GM21360 (cell line): ENCODE measurements around the gene ASMTL.
"Not testable (repeated sequence)": the region's sequence is repeated elsewhere in the genome, so short reads cannot be mapped to it uniquely, and the experiment has no call there.

Experiments used
- ATAC-seq: cut with Tn5 transposase; IDR thresholded peaks from one replicate; pipeline ENCODE4 v1.9.1; 2021; ENCODE audit warnings: mild to moderate bottlenecking, moderate library complexity; ENCODE audit not compliant: unreplicated experiment

ASMTL gene

DNA sequence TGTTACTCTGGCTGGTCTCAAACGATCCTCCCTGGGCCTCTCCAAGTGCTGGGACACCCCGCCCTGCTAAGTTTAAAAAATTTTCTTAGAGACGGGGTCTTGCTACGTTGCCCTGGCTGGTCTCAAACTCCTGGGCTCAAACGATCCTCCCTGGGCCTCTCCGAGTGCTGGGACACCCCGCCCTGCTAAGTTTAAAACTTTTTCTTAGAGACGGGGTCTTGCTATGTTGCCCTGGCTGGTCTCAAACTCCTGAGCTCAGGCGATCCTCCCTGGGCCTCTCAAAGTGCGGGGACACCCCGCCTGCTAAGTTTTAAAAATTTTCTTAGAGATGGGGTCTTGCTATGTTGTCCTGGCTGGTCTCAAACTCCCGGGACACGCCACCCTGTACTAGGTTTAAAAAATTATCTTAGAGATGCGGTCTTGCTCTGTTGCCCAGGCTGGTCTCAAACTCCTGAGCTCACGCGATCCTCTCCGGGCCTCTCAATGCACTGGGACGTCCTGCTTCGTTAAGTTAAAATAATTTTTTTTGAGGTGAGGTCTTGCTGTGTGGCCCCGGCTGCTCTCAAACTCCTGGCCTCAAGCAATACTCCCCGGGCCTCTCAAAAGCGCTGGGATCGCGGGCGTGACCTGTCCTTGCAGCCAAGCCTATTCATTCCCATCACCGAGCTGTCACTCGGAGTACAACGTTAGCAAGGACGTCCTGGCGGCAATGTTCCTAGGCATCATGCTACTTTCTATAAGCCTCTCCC, 61.9 kb downstream of the ASMTL start:
- no peak for ATAC-seq

DNA sequence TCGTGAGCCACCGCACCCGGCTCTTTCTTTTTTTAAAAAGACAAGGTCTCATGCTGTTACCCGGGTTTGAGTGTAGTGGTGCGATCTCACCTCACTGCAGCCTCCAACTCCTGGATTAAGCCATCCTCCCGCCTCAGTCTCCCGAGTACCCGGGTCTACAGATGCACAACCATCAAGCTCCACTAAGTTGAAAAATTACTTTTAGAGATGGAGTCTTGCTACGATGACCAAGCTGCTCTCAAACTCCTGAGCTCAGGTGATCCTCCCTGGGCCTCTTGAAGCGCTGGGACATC, 62.8 kb downstream of the ASMTL start:
- no peak for ATAC-seq

DNA sequence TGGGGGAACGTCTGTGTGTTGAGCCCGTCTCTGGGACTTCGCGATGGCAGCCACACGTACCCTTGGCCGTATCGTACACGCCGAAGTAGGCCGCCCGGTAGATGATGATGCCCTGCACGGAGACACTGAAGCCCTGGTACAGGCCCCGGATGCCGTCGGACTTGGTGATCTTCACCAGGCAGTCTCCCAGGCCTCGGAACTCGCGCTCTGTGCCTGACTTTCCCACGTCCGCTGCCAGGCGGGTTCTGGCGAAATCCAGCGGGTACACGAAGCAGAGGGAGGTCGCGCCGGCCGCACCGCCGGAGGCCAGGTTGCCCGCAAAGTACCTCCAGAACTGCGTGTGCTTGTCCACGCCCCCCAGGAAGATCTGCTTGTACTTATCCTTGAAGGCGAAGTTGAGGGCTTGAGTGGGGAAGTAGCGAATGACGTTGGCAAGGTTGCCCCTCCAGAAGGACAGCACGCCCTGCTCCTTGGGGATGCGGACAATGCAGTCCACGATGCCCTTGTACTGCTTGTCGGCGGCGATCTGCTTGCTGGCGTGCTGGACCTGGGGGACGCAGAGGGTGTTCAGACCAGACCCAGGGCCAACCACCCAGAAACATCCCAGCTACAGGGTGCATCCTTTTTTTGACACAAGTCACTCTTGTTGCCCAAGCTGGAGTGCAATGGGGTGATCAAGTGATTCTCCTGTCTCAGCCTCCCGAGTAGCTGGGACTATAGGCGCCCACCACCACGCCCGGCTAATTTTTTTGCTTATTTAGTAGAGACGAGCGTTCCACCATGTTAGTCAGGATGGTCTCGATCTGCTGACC, 63.3 kb downstream of the ASMTL start:
- ATAC-seq = no peak

DNA sequence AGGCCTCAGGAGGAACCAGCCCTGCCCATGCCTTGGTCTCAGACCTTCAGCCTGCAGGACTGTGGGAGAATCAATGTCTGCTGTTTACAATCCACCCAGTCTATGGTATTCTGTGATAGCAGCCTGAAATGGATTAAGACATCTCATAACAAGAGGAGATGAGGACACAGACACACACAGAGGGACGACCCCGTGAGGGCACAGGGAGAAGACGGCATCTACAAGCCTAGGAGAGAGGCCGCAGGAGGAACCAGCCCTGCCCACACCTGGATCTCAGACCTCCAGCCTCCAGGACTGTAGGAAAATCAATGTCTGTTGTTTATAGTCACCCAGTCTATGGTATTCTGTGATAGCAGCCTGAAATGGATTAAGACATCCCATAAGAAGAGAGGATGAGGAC, 64.1 kb downstream of the ASMTL start:
- ATAC-seq = no peak

DNA sequence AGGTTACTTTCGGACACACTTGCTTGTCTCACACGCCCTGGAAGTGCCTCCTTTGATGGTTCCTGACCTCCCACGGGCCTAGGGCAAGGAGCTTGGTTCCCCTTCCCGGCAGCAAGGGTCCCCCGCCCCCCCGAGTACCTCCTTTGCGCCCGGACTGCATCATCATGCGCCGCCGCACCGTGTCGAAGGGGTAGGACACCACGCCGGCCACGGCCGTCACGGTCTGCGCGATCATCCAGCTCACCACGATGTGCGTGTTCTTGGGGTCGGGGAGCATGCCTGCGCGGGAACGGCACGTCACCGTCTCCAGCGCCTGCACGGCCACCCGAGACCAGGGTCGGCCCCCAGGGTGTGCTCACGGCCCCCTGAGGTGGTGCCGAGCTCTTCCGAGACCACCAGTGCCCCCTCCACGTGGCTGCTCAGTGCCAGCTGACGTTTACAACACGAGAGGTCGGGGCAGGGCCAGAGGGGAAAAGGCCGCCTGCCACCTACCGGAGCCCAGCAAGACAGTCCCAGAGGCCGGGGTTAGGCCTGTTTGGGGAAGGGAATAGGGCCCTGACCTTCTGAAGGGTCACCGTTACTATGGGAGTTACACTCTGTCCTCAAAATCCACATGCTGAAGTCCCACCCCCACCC, 65.5 kb downstream of the ASMTL start:
- no peak for ATAC-seq

DNA sequence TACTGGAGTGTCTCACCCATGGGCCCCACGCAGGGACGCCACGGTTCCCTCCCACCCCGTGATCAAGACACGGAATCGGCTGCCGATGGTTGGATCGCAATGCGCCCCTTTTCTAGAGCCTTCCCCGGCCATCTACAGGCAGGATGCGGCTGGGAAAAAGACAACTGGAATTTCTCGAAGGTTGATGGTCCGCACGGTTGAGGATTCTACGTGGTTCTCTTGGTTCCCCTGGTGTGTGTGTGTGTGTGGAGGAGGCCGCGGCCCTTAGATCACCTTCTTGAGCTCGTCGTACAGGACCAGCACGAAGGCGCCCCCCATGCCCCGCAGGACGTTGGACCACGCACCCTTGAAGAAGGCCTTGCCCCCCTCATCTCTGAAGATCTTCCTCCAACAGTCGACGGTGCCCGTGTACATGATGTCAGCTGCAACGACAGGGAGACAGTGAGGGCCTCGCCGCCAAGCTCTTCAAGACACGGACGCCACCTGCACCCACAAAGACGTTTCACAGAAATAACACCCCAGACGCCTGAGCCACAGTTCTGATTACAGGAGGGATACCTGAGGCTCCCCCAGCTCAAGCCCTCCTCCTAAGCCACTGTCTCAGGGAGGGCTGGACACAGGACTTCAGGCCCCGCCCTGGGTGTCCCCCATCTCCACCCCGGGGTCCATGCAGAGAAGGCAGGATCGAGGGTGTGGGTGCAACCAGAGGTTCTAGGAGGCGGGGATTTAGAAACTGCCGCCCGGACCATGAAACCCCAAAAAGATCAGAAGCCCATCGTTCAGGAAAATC, 66.2 kb downstream of the ASMTL start:
- ATAC-seq = no peak

DNA sequence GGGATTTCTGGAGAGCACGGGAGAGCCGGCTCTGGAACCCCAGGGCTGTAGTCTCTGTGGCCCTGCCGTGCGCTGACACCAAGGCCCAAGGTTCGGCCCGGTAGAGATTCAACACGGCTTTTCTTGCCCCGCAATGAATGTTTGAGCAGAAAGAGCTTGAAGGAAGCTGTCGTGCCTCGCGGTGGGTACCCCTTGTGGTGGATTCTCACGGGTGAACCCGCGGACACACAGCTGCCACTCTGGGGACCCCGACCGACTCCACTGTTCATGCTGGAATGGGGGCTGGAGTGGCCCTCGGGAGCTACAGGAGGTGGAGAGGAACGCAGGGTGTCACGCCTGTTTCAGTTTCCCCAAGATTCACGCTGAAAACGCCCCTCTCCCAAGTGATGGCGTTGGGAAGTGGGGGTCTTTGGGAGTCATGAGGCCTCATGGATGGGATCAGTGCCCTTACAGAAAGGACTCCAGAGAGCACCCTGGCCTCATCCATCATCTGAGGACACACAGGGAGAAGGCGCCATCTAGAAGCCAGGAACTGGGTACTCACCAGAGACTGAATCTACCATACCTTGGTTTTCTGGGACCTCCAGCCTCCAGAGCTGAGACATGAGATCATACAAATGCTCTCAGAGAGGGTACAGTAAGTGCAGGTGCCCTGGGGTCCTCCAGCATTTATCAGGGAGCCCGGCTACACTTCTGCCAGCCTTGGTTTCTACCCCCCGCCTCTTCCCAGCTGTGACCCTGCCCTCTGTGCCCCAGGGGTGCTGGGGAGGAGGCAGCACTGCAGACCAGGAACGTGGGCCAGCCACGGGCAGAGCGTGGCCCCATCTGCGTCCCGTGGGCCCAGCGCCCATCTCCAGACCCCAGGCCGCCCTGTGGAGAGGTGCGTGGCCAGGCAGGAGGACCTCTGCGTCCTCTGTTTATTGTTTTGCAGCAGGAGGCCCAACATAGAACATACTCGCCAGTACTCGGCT, 67.2 kb downstream of the ASMTL start:
- no peak for ATAC-seq

DNA sequence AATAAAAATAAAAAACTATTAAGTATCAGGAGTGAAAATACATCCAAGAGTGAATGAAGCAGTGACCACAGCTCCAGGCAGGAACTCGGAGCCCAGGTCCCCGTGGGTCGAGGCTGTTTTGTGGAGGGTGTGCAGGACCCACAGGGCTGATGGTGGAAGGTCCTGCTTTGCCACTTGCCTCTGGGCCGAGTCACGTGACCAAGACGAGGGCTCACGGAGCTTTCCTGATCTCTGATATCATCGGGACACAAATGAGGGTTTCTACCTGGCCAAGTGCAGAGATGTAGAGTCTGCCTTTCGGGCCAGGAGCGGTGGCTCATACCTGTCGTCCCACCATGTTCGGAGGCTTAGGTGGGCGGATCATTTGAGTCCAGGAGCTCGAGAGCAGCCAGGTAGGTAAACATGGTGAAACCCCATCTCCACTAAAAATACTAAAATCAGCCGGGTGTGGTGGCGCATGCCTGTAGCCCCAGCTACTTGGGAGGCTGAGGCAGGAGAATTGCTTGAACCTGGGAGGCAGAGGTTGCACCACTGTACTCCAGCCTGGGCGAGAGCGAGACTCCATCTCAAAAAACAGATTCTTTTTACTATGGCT, 68.0 kb downstream of the ASMTL start:
- ATAC-seq = no peak

DNA sequence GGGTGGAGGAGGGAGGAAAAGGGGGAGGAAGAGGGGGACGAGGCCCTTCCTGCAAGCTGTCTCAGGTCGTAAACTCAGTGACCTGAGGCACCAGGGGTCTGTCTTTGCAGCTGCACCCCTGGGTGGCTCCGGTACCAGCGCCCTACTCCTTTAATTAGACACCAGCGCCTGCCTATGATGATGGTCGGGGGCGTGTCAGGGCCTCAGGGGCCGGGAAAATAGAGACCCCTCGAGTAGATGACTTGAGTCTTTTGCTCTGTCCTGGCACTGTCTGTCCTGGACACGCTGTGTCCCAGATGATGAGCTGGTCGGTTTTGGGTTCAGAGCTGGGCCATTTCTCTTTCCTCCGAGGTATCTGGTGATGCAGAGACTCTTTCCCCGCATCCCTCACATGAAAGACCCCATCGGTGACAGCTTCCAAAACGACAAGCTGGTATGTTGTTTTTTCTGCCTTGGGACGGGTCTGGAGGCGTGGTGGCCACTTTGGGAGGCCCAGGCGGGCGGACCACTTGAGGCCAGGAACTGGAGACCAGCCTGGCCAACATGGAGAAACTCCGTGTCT, 72.0 kb downstream of the ASMTL start:
- no peak for ATAC-seq

DNA sequence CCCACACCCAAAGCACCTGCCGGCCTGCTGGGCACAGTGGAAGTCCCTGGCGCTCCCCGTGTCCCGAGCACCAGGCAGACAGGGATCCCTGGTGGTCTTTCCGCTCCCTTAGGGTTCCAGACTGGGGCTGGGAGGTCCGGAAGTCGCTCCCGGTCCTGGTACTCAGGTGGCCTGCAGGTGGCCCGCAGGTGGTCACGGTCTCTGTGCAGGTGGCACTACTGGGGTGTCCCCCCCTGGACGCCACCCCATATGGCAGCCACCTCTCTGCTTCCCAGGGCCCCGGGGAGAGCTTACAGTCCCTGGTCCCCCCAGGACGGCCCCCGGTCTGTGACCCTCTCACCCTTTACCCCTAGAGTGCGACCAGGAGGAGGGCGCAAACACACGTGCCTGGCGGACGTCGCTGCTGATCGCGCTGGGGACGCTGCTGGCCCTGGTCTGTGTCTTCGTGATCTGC, 74.4 kb downstream of the ASMTL start:
- ATAC-seq = no peak

DNA sequence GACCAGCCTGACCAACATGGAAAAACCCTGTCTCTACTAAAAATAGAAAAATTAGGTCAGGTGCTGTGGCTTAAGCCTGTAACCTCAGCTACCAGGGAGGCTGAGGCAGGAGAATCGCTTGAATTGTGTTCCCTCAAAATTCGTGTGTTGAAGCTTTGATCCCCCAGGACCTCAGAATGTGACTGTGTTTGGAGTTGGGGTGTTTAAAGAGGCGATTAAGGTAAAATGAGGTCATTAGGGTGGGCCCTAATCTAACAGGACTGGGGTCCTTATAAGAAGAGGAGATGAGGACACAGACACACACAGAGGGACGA, 84.4 kb downstream of the ASMTL start:
- no peak for ATAC-seq

DNA sequence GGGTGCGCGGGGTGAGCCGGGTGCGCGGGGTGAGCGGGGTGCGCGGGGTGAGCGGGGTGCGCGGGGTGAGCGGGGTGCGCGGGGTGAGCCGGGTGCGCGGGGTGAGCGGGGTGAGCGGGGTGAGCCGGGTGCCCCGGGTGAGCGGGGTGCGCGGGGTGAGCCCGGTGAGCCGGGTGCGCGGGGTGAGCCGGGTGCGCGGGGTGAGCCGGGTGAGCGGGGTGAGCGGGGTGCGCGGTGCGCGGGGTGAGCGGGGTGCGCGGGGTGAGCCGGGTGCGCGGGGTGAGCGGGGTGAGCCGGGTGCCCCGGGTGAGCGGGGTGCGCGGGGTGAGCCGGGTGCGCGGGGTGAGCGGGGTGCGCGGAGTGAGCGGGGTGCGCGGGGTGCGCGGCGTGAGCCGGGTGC, 86.3 kb downstream of the ASMTL start:
- ATAC-seq = not testable (repeated sequence)

DNA sequence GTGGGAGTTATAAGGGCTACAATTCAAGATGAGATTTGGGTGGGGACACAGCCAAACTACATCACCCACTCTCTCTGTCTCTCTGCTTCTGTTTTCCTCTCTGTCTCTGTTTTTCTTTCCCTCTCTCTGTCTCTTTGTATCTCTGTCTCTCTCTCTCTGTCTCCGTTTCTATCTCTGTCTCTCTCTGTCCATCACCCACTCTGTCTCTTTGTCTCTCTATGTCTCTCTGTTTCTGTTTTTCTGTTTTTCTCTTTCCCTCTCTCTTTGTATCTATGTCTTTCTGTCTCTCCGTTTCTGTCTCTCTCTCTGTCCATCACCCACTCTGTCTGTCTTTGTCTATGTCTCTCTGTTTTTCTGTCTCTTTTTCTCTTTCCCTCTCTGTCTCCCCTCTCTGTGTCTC, 90.8 kb downstream of the ASMTL start:
- ATAC-seq = no peak

DNA sequence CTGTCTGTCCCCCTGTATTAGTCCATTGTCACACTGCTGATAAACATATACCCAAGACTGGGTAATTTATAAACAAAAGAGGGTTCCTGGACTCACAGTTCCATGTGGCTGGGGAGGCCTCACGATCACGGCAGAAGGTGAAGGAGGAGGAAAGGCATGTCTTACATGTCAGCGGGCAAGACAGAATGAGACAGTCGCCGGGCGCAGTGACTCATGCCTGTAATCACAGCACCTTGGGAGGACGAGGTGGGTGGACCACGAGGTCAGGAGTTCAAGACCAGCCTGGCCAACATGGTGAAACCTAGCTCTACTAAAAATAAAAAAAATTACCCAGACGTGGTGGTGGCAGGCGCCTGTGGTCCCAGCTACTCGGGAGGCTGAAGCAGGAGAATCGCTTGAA, 91.4 kb downstream of the ASMTL start:
- no peak for ATAC-seq

DNA sequence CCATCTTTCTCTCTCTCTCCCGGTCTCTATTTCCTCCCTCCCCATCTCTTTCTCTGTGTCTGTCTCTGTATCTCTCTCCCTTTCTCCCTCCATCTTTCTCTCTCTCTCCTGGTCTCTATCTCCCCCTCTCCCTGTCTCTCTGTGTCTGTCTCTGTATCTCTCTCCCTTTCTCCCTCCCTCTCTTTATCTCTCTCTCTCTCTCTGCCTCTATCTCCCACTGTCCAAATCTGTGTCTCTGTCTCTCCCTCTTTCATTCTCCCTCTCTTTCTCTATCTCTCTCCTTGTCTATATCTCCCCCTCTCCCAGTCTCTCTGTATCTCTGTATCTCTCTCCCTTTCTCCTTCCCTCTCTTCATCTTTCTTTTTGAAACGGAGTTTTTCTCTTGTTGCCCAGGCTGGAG, 92.5 kb downstream of the ASMTL start:
- no peak for ATAC-seq

DNA sequence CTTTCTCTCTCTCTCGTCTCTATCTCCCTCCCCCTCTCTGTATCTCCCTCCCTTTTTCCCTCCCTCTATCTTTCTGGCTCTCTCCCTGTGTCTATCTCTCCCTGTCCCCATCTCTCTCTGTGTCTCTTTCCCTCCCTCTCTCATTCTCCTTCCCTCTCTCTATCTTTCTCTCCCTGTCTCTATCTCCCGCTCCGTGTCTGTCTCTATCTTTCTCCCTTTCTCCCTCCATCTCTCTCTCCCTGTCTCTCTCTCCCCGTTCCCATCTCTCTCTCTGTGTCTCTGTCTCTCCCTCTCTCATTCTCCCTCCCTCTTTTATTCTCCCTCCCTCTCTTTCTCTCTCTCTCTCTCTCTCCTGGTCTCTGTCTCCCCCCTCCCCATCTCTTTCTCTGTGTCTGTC, 93.2 kb downstream of the ASMTL start:
- no peak for ATAC-seq

DNA sequence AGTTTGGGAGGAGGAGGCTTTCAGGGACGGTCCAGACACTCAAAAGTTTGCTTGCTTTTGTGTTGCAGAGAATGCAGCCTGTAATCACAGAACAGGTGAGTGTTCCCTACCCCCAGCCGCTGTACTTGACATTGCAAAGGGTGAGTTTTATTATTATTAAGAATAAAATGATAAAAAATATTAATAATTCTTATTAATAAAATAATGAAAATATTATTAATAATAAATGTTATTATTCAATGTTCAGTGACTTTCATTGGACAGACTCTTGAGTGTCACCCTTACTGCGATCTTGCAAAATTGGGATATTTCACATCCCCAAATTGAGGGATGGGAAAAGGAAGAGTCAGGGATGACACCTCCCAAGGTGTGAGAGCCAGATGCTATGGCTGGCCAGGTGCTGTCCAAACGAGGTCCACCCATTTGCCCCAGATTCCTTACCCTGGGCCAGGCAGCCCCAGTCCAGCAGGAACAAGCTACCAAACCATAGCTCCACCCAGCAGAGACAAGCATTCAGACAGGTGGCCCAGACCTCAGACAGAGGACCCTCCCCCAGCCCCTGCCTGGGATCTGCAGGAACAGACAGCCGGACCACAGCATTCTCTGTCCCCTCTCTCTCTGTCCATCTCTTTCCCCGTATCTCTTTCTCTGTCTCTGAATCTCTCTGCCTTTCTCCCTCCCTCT, 93.8 kb downstream of the ASMTL start:
- no peak for ATAC-seq

DNA sequence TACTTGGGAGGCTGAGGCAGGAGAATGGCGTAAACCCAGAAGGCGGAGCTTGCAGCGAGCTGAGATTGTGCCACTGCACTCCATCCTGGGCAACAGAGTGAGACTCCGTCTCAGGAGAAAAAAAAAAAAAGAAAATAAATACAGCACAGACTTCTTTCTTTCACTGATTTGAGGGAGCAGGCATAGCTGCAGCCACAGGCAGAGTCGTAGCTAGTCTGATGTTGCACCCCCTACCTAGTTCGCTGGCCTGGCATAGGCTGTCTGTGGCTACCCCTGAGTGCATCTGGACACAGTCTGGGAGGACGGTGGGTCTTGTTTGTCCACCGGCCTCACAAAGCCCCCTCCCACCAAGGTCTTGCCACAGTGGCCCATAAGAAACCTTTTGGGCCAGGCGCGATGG, 94.7 kb downstream of the ASMTL start:
- ATAC-seq = no peak
